Measurements from ENCODE around the gene FOXK2. TPM values are rescaled to one million over a fixed set of nuclear protein-coding genes. Genes with fewer than 3 reads are reported as not detected.

The FOXK2 gene
- 97.7 and 98.1 TPM in 2 replicates for total RNA-seq

DNA sequence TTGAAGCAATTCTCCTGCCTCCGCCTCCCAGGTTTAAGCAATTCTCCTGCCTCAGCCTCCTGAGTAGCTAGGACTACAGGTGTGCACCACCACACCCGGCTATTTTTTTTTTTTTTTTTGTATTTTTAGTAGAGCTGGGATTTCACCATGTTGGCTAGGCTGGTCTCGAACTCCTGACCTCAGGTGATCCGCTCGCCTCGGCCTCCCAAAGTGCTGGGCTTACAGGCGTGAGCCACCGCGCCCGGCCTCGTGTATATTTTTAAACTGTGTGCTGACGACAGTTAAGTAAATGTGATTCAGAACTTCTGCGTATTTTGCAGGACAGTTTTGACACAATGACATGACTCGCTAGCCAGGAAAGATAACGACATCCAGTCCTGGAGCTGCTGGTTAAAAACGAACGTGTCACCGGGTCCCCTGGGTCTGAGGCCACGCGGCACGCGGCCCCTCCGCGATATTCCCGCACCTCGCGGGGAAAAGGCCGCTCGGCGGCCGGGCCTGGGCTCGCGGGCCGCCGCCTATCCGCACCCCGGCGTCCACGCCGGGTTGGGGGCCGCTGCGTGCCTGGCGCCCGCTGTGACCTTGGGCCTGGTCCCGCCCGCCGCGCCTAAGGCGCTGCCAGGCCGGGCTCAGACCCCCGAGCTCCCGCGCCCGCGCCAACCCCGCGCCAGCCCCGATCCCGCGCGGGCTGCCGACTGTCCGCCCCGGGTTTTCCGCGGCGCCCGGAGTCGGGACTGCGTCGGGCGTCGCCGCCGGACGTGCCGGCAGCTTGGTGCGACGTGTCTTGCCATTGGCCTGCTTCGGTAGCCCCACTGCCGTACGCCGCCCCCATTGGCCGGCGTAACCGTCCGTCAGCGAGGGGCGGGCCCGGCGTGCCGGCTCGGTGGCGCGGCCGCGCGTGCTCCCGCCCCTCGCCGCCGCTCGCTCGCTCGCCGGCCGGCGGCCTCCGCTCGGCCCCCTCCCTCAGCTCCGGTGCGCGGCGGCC lies at the start of gene FOXK2:
TSS of gene FOXK2 (plus strand) at position 907 of the 985 bp plus-strand sequence. CDS start 157 bp downstream, outside the sequence.
- intact Hi-C loops (cut with micrococcal nuclease): loop anchor here (1.0 to 2.0 kb wide), 4 partner anchors 13 to 68 kb away; partner anchors contain the start of gene CYBC1
- H3K27me3 Mint-ChIP-seq (ENCODE audit: insufficient read depth): no peaks in the 10 kb centered on the region

DNA sequence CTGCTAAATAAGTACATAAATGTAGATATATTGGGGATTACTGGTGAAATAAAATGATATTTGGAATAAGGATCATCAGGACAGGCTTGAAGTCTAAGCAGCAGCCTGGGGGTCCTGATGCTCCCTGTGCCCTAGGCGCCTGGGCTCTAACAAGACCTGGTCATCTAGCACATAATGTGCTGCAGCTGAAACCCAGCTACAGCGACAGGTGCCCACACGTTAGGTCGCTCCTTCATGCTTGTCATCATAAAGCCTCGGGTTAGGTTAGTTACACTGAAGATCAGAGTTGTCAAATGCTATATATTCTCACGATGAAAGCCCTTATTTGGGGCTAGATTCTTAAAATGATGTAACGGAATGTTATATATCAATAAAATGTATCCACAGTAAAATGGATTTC lies 49.5 kb upstream of the FOXK2 start:
- Mint-ChIP-seq H3K9me3 (no peaks in the 10 kb centered on the region), H3K4me3 (no peak overlapping the region), H3K27ac (no peak overlapping the region), H3K4me1 (ENCODE audit: low read depth) (peaks cover 31% of the 10 kb centered on the region), H3K36me3 (ENCODE audit: low read depth) (peaks cover 43% of the 10 kb centered on the region), H3K27me3 (ENCODE audit: insufficient read depth) (no peaks in the 10 kb centered on the region)
- DNase-seq (ENCODE audit: low spot score): no peak
- intact Hi-C loops (cut with micrococcal nuclease): no loop called here

More for the DNA sequence above, at the start of gene FOXK2:
- peak within 1 kb of the TSS; percentile 90 for H3K4me3 Mint-ChIP-seq
- DNase-seq (ENCODE audit: low spot score): peak; percentile 96
- H3K36me3 Mint-ChIP-seq (ENCODE audit: low read depth): peaks cover 9% of the 10 kb centered on the region
- H3K4me1 Mint-ChIP-seq (ENCODE audit: low read depth): peaks cover 14% of the 10 kb centered on the region
- no peaks in the 10 kb centered on the region for H3K9me3 Mint-ChIP-seq
- peak within 1 kb of the TSS; percentile 92 for H3K27ac Mint-ChIP-seq

DNA sequence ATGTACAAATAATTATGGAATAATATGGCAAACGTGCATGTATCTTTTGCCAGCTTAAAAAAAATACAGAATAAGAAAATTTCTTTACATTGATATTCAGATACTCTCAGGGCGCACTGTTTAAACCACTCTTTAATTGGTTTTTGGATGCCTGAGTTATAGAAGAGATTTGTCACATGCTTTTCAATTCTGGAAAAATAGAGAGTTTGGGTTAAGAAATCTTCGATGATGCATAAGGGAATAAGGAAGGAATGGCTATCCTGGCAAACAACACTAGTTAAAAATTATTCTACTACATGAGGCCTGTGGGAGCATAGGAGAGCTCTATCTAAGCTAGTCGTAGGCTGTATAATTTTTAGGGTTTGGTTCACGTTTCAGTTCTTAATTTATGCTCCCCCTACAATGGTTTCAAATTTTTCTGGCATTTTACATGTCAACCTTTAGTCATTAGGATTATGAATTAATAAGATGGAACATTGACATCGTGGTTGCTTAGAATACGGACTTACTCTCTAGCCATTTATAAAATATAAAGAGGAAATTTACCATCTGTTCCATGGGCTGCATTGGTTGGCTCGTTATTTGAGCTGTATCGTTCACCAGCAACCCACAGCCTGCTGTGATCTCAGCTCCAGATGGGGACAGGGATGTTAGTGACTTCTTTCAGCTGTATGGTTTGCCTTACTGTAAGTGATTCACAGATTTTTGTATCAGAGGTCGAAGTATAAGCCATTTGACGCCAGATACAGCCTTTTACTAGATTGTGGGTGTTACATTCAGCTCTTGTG lies 45.1 kb upstream of the FOXK2 start:
- intact Hi-C loops (cut with micrococcal nuclease): no loop called here
- Mint-ChIP-seq H3K36me3 (ENCODE audit: low read depth) (peaks cover 38% of the 10 kb centered on the region), H3K27ac (no peak overlapping the region)

DNA sequence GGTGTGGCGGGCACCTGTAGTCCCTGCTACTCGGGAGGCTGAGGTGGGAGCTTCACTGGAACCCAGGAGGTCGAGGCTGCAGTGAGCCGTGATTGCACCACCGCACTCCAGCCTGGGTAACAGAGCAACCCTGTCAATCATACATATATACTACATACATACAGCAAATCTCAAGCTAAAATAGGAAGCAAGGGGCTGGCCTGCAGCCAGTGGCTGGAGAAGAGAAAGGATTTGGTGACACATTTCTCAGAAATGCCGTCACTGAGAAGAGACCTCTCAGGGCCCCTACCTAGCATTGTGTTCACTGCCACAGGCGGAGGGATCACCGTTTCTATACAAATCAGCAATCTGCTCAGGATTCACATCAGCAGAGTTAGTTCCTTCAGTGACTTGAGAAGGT lies 44.1 kb upstream of the FOXK2 start:
- no peak for DNase-seq (ENCODE audit: low spot score)
- Mint-ChIP-seq H3K9me3 (no peaks in the 10 kb centered on the region), H3K36me3 (ENCODE audit: low read depth) (peaks cover 37% of the 10 kb centered on the region), H3K4me3 (no peak overlapping the region), H3K4me1 (ENCODE audit: low read depth) (peaks cover 21% of the 10 kb centered on the region), H3K27ac (no peak overlapping the region), H3K27me3 (ENCODE audit: insufficient read depth) (no peaks in the 10 kb centered on the region)
- intact Hi-C loops (cut with micrococcal nuclease): no loop called here

More for the DNA sequence above, 45.1 kb upstream of the FOXK2 start:
- no peaks in the 10 kb centered on the region for H3K27me3 Mint-ChIP-seq (ENCODE audit: insufficient read depth)
- H3K4me3 Mint-ChIP-seq: no peak overlapping the region
- DNase-seq (ENCODE audit: low spot score): no peak
- H3K9me3 Mint-ChIP-seq: no peaks in the 10 kb centered on the region
- peaks cover 21% of the 10 kb centered on the region for H3K4me1 Mint-ChIP-seq (ENCODE audit: low read depth)

DNA sequence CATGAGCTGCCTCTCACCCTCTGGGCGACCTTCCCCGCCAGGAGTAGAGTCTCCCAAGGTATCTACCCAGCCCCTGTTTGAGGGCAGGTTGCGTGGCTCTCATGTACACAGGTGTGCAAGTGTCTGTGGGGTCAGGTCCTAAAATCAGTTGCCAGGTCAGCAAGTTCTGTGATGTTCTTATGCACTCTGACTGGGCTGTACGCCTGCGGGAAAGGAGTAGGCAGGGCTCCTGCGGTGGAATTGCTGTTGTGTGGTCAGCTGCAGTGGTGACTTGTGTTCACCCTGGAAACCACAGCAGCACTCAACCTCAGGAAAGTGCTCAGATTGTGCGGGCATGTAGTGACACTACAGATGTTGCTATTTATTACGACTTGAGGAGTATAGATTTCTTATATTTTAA lies 41.6 kb upstream of the FOXK2 start:
- intact Hi-C loops (cut with micrococcal nuclease): no loop called here
- Mint-ChIP-seq H3K4me3 (no peak overlapping the region), H3K27me3 (ENCODE audit: insufficient read depth) (no peaks in the 10 kb centered on the region), H3K4me1 (ENCODE audit: low read depth) (peaks cover 21% of the 10 kb centered on the region), H3K36me3 (ENCODE audit: low read depth) (peaks cover 40% of the 10 kb centered on the region), H3K27ac (peak overlapping the region; percentile 62), H3K9me3 (no peaks in the 10 kb centered on the region)
- DNase-seq (ENCODE audit: low spot score): no peak

DNA sequence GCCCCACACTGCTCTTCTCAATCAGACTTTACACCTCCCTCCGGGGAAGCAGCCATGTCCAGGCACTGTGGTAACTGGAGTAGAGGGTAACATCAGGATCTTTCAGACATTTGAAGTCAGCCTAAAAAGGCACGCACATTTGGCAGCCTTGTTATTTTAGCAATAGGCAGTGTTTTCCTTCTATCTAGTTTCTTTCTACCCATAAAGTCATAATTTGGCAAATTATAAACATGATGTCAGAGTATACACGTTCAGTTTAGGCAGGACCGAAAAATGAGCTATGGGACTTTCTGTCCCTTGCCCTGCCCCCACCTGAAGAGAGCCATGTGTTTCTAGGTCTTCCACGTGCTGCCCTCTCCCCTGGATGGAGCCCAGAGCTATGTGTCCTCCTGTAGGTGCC lies 39.9 kb upstream of the FOXK2 start:
- Mint-ChIP-seq H3K36me3 (ENCODE audit: low read depth) (peaks cover 42% of the 10 kb centered on the region), H3K4me1 (ENCODE audit: low read depth) (peaks cover 22% of the 10 kb centered on the region), H3K27ac (no peak overlapping the region), H3K9me3 (no peaks in the 10 kb centered on the region), H3K27me3 (ENCODE audit: insufficient read depth) (no peaks in the 10 kb centered on the region), H3K4me3 (no peak overlapping the region)
- intact Hi-C loops (cut with micrococcal nuclease): loop anchor here (2.0 kb wide), 1 partner anchor 71 kb away; no protein-coding TSS in a partner anchor
- no peak for DNase-seq (ENCODE audit: low spot score)

DNA sequence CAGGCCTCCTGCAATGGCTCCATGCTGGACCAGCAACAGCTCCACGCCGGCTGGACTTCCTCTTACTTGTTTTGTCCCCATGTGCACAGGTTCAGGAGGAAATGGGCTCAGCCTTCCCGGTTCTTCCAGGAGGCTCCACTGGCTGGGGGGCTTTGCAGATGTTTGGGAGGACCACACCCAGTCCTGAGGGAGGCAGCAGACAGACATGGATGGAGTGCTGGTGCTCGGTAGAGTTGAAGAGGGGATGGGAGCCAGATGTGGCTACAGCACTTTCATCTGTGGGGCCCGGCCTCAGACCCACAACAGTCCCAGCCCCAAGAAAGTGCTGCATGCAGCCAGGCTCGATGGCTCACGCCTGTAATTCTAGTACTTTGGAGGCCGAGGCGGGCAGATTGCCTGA lies 39.2 kb upstream of the FOXK2 start:
- no peak overlapping the region for H3K4me3 Mint-ChIP-seq
- intact Hi-C loops (cut with micrococcal nuclease): loop anchor here (2.0 kb wide), 1 partner anchor 70 kb away; no protein-coding TSS in a partner anchor
- H3K36me3 Mint-ChIP-seq (ENCODE audit: low read depth): peaks cover 45% of the 10 kb centered on the region
- H3K4me1 Mint-ChIP-seq (ENCODE audit: low read depth): peaks cover 29% of the 10 kb centered on the region
- no peaks in the 10 kb centered on the region for H3K27me3 Mint-ChIP-seq (ENCODE audit: insufficient read depth)
- DNase-seq (ENCODE audit: low spot score): no peak
- H3K9me3 Mint-ChIP-seq: no peaks in the 10 kb centered on the region
- no peak overlapping the region for H3K27ac Mint-ChIP-seq

DNA sequence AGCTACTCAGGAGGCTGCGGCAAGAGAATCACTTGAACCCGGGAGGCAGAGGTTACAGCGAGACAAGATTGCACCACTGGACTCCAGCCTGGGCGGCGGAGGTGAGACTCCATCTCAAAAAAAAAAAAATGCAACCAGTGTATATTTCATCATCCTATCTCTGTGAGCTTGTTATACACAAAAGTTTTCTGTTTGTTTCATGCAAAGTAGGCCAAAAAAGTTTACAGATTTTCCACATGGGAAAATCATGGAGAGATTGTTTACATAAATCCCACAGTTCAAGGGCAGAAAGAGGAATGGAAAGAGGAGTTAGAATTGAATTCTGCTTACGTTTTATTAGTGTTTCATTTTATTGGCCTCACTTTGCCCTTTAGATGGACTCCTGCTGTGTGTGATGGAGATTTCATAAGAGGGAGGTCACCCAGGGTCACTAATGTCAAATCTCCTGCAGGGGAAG lies 36.3 kb upstream of the FOXK2 start:
- no peaks in the 10 kb centered on the region for H3K27me3 Mint-ChIP-seq (ENCODE audit: insufficient read depth)
- H3K27ac Mint-ChIP-seq: no peak overlapping the region
- H3K36me3 Mint-ChIP-seq (ENCODE audit: low read depth): peaks cover 55% of the 10 kb centered on the region
- peaks cover 34% of the 10 kb centered on the region for H3K4me1 Mint-ChIP-seq (ENCODE audit: low read depth)
- no peaks in the 10 kb centered on the region for H3K9me3 Mint-ChIP-seq
- no peak for DNase-seq (ENCODE audit: low spot score)
- intact Hi-C loops (cut with micrococcal nuclease): no loop called here
- H3K4me3 Mint-ChIP-seq: no peak overlapping the region

DNA sequence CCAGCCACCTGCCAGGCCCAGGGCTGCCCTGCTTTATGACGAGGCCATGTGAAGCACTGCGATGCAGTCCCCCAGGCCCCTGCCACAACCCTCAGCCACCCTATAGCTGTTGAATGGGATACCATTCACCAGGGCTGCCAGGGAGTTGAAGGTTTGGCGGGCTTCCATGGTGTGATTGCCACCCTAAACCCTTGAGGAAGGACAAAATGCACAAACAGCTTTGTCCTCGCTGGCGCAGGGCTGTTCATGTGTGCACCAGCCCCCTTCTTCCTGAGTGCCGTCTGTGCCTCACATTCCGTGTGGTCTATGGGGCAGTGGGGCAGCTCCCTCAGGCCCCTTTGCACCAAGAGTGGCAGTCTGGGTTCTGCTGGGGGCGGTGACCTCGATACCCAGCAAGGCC lies 35.7 kb upstream of the FOXK2 start:
- no peaks in the 10 kb centered on the region for H3K9me3 Mint-ChIP-seq
- DNase-seq (ENCODE audit: low spot score): no peak
- H3K36me3 Mint-ChIP-seq (ENCODE audit: low read depth): peaks cover 57% of the 10 kb centered on the region
- no peaks in the 10 kb centered on the region for H3K27me3 Mint-ChIP-seq (ENCODE audit: insufficient read depth)
- intact Hi-C loops (cut with micrococcal nuclease): no loop called here
- peaks cover 31% of the 10 kb centered on the region for H3K4me1 Mint-ChIP-seq (ENCODE audit: low read depth)
- H3K27ac Mint-ChIP-seq: no peak overlapping the region
- H3K4me3 Mint-ChIP-seq: no peak overlapping the region

DNA sequence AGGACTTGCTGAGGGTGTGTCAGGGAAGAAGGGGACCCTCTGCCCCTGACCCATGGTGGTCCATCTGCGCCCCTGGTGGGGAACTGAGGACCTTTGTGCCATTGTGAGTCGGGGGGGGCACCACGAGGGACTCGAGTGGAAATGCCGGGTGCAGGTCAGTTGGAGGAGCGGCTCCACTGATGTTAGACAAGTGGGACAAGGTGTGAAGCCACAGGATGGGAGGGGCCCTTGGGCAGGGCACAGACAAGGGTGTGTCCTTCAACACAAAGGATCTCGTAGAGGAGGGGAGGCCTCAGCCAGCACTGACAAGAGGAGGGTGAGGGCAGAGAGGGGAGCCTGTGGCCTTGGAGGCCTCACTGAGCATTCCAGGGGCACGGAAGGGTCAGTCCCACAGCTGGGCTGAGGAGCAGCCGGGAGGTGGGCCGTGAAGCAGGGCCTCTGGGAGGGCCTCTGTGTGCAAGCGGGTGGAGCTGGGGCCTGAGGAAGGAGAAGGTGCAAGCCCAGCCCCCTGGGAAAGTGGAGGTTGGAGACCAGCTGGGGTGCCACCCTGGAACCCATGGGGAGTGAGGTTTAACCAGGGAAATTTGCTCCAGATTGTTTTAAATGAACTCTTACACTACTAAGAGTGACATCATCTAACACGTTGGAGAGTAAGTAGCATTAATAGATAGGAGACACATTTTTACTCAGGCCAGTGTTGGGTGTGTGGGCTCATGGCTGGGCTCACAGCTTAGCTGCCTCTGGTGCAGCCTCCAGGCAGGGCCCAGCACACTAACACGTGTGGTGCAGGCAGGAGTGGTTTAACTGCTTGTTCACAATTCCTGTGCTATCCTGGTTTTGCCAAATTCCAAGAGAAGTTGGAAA lies 33.1 kb upstream of the FOXK2 start:
- DNase-seq (ENCODE audit: low spot score): no peak
- no peaks in the 10 kb centered on the region for H3K27me3 Mint-ChIP-seq (ENCODE audit: insufficient read depth)

DNA sequence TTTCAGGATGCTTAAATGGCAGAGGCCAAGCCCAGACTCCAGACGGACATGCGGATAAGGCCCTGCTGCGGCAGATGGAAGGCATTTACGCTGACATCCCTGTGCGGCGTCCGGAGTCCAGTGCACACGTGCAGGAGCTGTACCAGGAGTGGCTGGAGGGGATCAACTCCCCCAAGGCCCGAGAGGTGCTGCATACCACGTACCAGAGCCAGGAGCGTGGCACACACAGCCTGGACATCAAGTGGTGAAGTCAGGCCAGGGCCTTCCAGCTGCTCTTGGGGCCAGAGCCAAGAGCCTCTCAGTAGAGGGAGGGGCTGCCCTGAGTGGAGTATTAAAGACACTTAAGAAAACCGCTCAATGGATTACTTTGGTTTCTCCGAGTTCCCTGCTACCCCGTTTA lies 31.6 kb upstream of the FOXK2 start:
- Mint-ChIP-seq H3K4me1 (ENCODE audit: low read depth) (peaks cover 21% of the 10 kb centered on the region), H3K27me3 (ENCODE audit: insufficient read depth) (no peaks in the 10 kb centered on the region), H3K27ac (no peak overlapping the region), H3K9me3 (no peaks in the 10 kb centered on the region), H3K36me3 (ENCODE audit: low read depth) (peaks cover 48% of the 10 kb centered on the region), H3K4me3 (no peak overlapping the region)
- no peak for DNase-seq (ENCODE audit: low spot score)
- intact Hi-C loops (cut with micrococcal nuclease): no loop called here

More for the DNA sequence above, 33.1 kb upstream of the FOXK2 start:
- intact Hi-C loops (cut with micrococcal nuclease): no loop called here
- H3K36me3 Mint-ChIP-seq (ENCODE audit: low read depth): peaks cover 57% of the 10 kb centered on the region
- H3K4me3 Mint-ChIP-seq: no peak overlapping the region
- H3K4me1 Mint-ChIP-seq (ENCODE audit: low read depth): peaks cover 21% of the 10 kb centered on the region
- peak overlapping the region; percentile 18 for H3K27ac Mint-ChIP-seq
- H3K9me3 Mint-ChIP-seq: no peaks in the 10 kb centered on the region

DNA sequence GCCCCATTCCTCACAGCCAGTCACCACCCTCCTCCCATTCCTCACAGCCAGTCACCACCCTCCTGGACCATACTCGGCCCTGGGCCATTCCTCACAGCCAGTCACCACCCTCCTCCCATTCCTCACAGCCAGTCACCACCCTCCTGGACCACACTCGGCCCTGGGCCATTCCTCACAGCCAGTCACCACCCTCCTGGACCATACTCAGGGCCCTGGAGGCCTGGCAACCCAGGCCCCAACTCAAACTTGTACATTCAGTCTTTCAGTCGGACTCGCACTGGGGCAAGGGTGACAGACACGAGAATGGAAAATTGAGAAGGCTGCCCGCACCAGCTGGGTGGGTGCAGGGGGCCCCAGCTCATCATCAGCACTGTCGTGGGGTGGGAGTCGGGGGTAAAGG lies 30.4 kb upstream of the FOXK2 start:
- Mint-ChIP-seq H3K36me3 (ENCODE audit: low read depth) (peaks cover 44% of the 10 kb centered on the region), H3K4me3 (no peak overlapping the region), H3K9me3 (no peaks in the 10 kb centered on the region), H3K27me3 (ENCODE audit: insufficient read depth) (no peaks in the 10 kb centered on the region), H3K27ac (no peak overlapping the region), H3K4me1 (ENCODE audit: low read depth) (peaks cover 26% of the 10 kb centered on the region)
- no peak for DNase-seq (ENCODE audit: low spot score)
- intact Hi-C loops (cut with micrococcal nuclease): no loop called here

Measured in activated T-helper 1 cell treated with anti-CD3 and anti-CD28 coated beads, Interleukin-12 subunit alpha, Interleukin-12 subunit beta, Interleukin-2, Interleukin-4 antibody, amounts not matched to agents 30 ng/mL and 10 ng/mL and 1 ng/mL, durations not matched to agents 14 hours and 24 hours and 36 hours (primary cell).